GM04503 (cell line): ENCODE data around the gene GRPR.
"Not testable (repeated sequence)": the region's sequence is repeated elsewhere in the genome, so short reads cannot be mapped to it uniquely, and the experiment has no call there.

Source experiments
- DNase-seq: peaks from one replicate; pipeline ENCODE4 v3.0.0-alpha.2; 2012; ENCODE audit warnings: low read depth

Gene GRPR

DNA sequence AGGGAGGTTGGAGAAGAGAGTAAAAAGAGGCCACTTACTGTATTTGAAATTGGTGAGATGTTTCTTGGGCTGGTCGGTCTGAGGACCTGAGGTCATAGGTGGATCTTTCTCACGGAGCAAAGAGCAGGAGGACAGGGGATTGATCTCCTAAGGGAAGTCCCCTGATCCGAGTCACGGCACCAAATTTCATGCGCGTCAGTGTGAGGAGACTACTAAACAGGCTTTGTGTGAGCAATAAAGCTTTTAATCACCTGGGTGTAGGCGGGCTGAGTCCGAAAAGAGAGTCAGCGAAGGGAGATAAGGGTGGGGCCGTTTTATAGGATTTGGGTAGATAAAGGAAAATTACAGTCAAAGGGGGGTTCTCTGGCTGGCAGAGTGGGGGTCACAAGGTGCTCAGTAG lies 60.5 kb downstream of the GRPR start:
- DNase-seq = not testable (repeated sequence)

DNA sequence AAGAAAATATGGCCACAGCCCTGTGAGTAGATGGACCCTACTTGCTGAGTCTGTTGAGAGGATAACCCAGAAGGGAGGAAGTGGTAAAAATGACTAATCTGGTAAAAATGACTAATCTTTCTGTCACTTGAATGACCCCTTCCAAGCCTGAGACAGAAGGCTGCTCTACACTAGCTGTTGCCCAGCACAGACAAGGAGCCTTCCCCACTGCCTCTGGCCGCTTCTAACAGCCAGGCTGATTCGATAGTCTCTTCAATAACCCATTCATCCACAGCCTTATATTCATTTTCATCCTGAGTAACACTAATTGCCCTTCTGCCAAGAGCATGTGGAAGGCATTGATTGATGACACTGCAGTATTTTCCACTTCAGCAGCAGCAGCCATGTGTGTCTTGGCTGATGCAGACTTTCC lies 62.4 kb downstream of the GRPR start:
- peak; percentile 75 for DNase-seq

DNA sequence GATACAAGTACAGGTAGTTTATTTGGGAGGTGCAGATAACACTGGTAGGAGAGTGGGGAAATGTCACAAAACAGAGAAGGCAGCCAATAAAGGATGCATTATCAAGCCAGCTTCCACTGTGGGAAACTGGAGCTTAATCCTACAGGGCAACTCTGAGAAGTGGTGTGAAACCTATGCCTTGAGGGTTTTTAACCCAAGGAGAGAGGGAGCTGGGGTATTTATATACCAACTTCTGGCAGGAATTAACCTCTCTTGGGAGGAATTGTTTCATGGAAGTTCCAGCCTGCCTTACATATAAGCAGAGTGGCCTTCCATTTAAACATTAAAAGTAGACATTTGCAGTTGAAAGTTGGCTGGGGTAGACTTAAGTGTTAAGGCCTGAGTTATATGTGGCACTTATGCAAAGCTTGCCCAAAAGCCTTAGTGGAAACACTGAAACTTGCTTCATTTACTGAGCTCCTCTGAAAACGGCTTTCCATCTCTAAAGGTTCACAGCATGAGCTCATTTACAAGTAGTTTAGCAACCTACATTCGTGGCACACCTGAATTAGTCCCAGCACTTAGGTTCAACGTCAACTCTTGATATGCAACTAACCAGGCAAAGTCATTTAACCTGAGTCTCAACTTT lies 63.1 kb downstream of the GRPR start:
- DNase-seq = no peak

DNA sequence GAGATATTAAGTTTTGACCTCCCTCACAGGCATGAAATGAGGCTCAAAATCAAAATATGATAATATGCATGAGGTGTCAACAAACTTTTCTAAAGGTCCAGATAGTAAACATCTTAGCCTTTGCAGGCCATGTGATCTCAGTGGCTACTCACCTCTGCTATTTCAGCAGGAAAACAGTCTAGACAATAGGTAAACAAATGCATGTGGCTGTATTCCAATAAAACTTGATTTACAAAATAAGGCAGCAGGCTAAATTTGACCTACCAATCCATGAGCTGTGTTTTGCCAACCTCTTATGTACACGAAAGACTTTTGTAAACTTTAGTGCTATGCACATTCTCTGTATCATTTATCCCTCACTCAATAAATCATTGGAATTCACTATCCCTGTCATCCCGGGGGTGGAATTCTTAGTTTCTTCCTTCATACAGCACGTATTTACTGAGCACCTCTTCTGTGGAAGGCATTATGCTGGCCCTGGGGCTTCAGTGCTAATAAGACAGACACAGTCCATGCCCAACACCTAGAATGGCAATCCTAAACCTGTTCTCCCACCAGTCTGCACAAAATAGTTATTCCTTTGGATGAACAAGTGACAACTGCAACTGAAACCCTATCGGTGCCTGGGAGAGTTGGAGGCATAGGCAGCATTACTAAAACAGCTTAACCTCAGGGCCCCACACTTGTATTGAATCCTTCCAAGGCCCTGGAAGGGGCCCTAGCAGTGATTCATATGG lies 63.8 kb downstream of the GRPR start:
- no peak for DNase-seq

DNA sequence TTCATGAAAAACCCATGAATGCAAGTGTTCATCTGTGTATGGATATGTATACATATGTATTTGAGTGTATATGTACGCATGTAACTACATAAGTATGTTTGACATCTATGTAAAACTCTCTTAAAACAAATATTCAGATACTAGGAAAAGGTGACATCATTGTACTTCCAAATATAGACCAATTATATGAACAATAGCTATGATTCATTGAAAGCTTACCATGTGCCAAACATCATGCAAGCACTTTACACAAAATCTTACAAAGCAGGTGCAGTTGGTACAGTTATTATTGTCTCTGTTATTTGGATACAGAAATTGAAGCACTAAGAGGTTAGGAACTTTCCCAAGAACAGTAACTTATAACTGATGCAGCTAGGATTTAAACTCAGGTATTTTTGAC lies 65.3 kb downstream of the GRPR start:
- no peak for DNase-seq

DNA sequence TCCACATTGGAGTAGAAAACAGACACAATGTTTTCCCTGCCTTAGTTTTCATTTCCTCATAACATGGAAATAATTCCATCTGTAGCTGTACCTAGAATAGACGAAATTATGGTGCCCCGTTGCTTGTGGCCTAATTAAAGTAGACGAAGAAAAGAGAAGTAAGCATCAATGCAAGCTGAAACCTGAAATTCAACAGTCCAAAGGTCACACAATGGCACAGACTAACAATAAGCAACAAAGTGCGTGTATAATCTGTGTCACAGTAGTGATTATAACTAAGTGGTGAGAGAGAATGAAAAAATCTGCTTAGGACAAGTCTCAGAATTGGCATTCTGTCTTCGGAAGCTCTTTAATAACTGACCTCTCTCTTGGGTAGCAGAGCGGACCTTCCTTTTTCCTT lies 68.2 kb downstream of the GRPR start:
- DNase-seq = no peak

DNA sequence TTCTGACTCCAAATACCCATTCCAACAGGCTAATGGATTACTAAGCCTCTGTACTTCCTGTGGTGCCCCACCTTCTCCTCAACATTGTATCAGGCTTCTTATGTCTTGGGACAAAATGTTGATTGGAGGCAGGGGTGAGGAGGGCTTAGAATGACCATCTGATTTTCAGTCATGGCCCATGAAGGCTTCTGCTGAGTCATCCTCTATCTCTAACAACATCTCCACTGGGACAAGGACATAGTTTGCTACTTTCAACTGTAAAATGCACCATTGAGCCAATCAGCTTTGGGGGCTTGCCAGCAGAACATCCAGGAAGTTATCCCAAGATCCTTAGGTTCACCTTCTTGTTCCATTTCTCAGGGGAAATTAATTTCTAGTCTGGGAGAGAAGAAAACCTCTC lies 73.5 kb downstream of the GRPR start:
- no peak for DNase-seq

DNA sequence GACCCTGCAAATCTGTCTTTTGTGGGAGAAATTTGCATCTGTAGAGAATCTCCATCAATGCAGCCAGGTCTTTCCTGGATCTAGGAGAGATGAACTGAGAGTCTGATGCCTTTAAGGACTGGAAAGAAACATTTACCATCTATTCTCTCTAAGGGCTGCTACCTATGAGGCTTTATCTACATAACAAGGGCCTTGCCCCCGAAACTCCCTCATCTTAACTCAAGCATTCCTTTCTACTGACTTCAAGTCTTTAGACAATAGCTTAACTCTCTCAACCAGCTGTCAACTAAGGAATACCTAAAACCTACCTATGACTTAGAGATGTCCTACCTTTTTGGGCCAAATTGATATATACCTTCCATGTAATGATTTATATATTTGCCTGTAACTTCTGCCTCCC lies 76.0 kb downstream of the GRPR start:
- no peak for DNase-seq

DNA sequence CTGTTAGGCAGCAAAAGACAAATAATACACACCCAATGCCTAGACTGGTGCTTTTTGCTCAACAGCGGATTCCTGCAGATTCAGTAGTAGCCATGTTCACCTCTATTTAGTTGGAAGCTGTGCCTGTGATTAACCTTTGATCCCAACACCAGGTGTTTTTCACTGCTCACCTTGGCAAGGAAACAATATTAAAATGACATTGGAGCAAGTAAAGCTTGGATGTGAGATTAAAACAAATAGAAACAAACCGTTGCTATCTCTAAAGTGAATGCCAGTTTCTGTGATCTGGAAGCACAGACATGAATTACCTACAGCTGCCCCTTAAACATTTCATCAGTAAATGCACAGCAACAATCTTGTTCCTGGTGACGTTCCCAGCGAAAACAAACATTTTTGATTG lies 79.6 kb downstream of the GRPR start:
- DNase-seq = no peak
